SK-N-SH treated with all-trans-retinoic acid at 6 μM for 48 hours (cell line): Measurements from ENCODE around the gene TCTN1.

ENCODE experiments used
- ARNTL ChIP-seq: fragments of 450-650 bp; formaldehyde crosslinking; IDR thresholded peaks from 2 replicates; pipeline ENCODE4 v1.5.0; 2020; ENCODE audit warnings: low read depth, mild to moderate bottlenecking, moderate library complexity, borderline replicate concordance
- BACH2 ChIP-seq: fragments of 250-450 bp; sonication (Bioruptor Pico); IDR thresholded peaks from 2 replicates; pipeline ENCODE4 v1.9.0; 2021; ENCODE audit warnings: mild to moderate bottlenecking, borderline replicate concordance
- GLIS3 ChIP-seq: fragments of 250-450 bp; sonication (Bioruptor Pico); IDR thresholded peaks from 2 replicates; pipeline ENCODE4 v1.5.0; 2020; ENCODE audit warnings: mild to moderate bottlenecking, moderate library complexity
- PATZ1 ChIP-seq: fragments of 250-450 bp; sonication (Bioruptor Pico); IDR thresholded peaks from 2 replicates; pipeline ENCODE4 v1.8.0; 2020; ENCODE audit warnings: mild to moderate bottlenecking, moderate library complexity, borderline replicate concordance
- PPARA ChIP-seq: fragments of 250-450 bp; sonication (Bioruptor Pico); IDR thresholded peaks from 2 replicates; pipeline ENCODE4 v1.5.0; 2020; ENCODE audit warnings: mild to moderate bottlenecking, borderline replicate concordance
- ZC3H10 ChIP-seq: fragments of 250-450 bp; sonication (Bioruptor Pico); IDR thresholded peaks from 2 replicates; pipeline ENCODE4 v1.5.1; 2021; ENCODE audit warnings: mild to moderate bottlenecking, moderate library complexity
- ZFP3 ChIP-seq: fragments of 250-450 bp; sonication (Bioruptor Pico); IDR thresholded peaks from 2 replicates; pipeline ENCODE4 v1.5.0; 2020; ENCODE audit warnings: mild to moderate bottlenecking, moderate library complexity
- ZNF565 ChIP-seq: fragments of 450-650 bp; formaldehyde crosslinking; conservative IDR thresholded peaks from 2 replicates; pipeline ENCODE4 v1.5.0; 2020; ENCODE audit warnings: low read depth, mild to moderate bottlenecking, moderate library complexity
- ZNF8 ChIP-seq: fragments of 450-650 bp; formaldehyde crosslinking; IDR thresholded peaks from 2 replicates; pipeline ENCODE4 v1.5.0; 2020; ENCODE audit warnings: mild to moderate bottlenecking, moderate library complexity

- no peak for TF ChIP-seq ARNTL
- TF ChIP-seq ZNF565: no peak
- no peak for TF ChIP-seq PPARA (CRISPR knock-in tag)
- no peak for TF ChIP-seq PATZ1
- TF ChIP-seq GLIS3: no peak
- TF ChIP-seq ZC3H10 (CRISPR knock-in tag): no peak
- no peak for TF ChIP-seq ZFP3
- no peak for TF ChIP-seq BACH2 (CRISPR knock-in tag)
- TF ChIP-seq ZNF8 (CRISPR knock-in tag): no peak
These were observed 49.4 kb upstream of the TCTN1 start for GRCh38 chr12:110564471-110564991.
